Measurements from ENCODE around the gene ENOX1.
"Not testable (repeated sequence)": the region's sequence is repeated elsewhere in the genome, so short reads cannot be mapped to it uniquely, and the experiment has no call there.

ENOX1 gene

GRCh38 chr13:43786766-43787517 lies at the start of gene ENOX1:
Gene ENOX1 (minus strand): TSS chr13:43786972.
- DNase-seq = peak; percentile 22

GRCh38 chr13:43835701-43836100 lies 48.9 kb upstream of the ENOX1 start:
- DNase-seq = no peak

- no peak for DNase-seq
Measured at GRCh38 chr13:43831088-43831487, 44.3 kb upstream of the ENOX1 start.

GRCh38 chr13:43830497-43830881 lies 43.7 kb upstream of the ENOX1 start:
- no peak for DNase-seq

- not testable (repeated sequence) for DNase-seq
Measured at GRCh38 chr13:43824656-43825055, 37.9 kb upstream of the ENOX1 start.

- no peak for DNase-seq
Measured at GRCh38 chr13:43822969-43823368, 36.2 kb upstream of the ENOX1 start.

- no peak for DNase-seq
Measured at GRCh38 chr13:43816401-43816889, 29.7 kb upstream of the ENOX1 start.

GRCh38 chr13:43815204-43815603 lies 28.4 kb upstream of the ENOX1 start:
- DNase-seq = no peak

- no peak for DNase-seq
Measured at GRCh38 chr13:43808676-43809075, 21.9 kb upstream of the ENOX1 start.

- DNase-seq = no peak
Measured at GRCh38 chr13:43805681-43806128, 18.9 kb upstream of the ENOX1 start.

GRCh38 chr13:43805071-43805468 lies 18.3 kb upstream of the ENOX1 start:
- no peak for DNase-seq

- DNase-seq = no peak
Measured at GRCh38 chr13:43804461-43805070, 17.8 kb upstream of the ENOX1 start.

GRCh38 chr13:43802511-43802910 lies 15.7 kb upstream of the ENOX1 start:
- DNase-seq = no peak

GRCh38 chr13:43800828-43801227 lies 14.1 kb upstream of the ENOX1 start:
- no peak for DNase-seq

GRCh38 chr13:43799191-43799590 lies 12.4 kb upstream of the ENOX1 start:
- no peak for DNase-seq

GRCh38 chr13:43797869-43798268 lies 11.1 kb upstream of the ENOX1 start:
- no peak for DNase-seq

GRCh38 chr13:43797159-43797558 lies 10.4 kb upstream of the ENOX1 start:
- no peak for DNase-seq

GRCh38 chr13:43794416-43794815 lies 7.6 kb upstream of the ENOX1 start:
- DNase-seq = no peak

- no peak for DNase-seq
Measured at GRCh38 chr13:43792076-43792881, 5.5 kb upstream of the ENOX1 start.

- no peak for DNase-seq
Measured at GRCh38 chr13:43787997-43788396, 1.2 kb upstream of the ENOX1 start.

GRCh38 chr13:43787518-43787891 lies 733 bp upstream of the ENOX1 start:
- no peak for DNase-seq

- DNase-seq = no peak
Measured at GRCh38 chr13:43786472-43786765, 353 bp downstream of the ENOX1 start.

GRCh38 chr13:43785650-43786471 lies 911 bp downstream of the ENOX1 start:
- peak; percentile 22 for DNase-seq

Measured in activated T-cell treated with anti-CD3 and anti-CD28 coated beads, Interleukin-2, amount 50 U/mL, for 1 hour (primary cell).